Cardiac septum (tissue), 1 donor: Measurements from ENCODE around the gene RNF13. TPM values are rescaled to one million over a fixed set of nuclear protein-coding genes. Genes with fewer than 3 reads are reported as not detected.
A peak's percentile ranks its signal among the peaks of the same experiment; 100 is the strongest.

ENCODE experiments used
- DNase-seq: peaks from one replicate; pipeline ENCODE4 v3.0.0-alpha.2; 2020; ENCODE audit warnings: low spot score
- intact Hi-C: fragments of 100-400 bp; cut with DNase I; formaldehyde crosslinking; loops from one replicate; pipeline ENCODE4 v1.14.0; 2022
- long read RNA-seq: library from polyadenylated mRNA; unstranded; transcript quantifications from one replicate; pipeline ENCODE4 v2.0.0, GENCODE V29; 2021
- total RNA-seq: library from RNA; stranded (reverse); fragmentation: NEBNext Ultra II Directional; extraction: Animal tissue kit (Norgen Biotek cat#: 25700); gene quantifications from one replicate; pipeline ENCODE4 v1.2.1, GENCODE V29; 2021
- donor health status: DM: no; HTN: no; CAD: no.

Gene RNF13, protein sequence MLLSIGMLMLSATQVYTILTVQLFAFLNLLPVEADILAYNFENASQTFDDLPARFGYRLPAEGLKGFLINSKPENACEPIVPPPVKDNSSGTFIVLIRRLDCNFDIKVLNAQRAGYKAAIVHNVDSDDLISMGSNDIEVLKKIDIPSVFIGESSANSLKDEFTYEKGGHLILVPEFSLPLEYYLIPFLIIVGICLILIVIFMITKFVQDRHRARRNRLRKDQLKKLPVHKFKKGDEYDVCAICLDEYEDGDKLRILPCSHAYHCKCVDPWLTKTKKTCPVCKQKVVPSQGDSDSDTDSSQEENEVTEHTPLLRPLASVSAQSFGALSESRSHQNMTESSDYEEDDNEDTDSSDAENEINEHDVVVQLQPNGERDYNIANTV
- 46.6 TPM for total RNA-seq
- long read RNA-seq, transcript RNF13-203 (10 exons, 2,843 nt), result major isoform, 60 of 91 reads
- long read RNA-seq, transcript RNF13-212 (10 exons, 1,027 nt), result minor isoform, 11 of 91 reads
- long read RNA-seq, partial matches to known transcripts, result 1 of 91 reads
- long read RNA-seq, other reads (novel, unspliced or antisense), result 15 of 91 reads

DNA sequence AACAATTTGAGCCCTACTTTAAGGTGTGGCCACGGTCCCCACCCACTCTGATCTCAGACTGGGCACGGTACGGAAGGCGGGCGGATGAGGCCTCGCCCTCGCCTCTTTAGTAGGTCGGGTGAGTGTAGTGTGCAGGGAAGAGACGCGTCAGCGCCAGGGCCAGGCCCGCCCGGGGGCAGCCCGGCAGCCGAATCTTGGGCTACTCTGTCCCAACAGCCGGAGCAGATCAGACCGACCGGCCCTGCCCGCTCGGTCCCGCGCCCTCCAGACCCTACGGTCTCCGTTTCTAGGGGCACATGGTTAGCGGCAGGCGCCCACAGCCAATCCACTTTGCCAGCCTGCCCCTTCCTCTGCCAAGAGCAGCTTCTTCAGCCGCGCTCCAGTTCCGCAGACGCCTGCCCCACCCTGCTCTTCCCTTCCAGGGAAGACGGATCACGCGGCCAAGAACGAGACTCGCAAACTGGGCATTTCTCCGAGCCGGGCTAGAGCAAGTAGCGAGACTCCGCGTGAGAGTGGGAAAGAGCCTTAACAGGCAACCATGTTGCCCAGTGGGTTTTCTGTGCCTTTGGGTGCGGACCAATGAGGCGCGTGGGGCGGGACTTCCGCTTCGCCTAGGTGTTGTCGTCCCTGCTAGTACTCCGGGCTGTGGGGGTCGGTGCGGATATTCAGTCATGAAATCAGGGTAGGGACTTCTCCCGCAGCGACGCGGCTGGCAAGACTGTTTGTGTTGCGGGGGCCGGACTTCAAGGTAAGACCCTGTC, at the start of gene RNF13:
RNF13 (plus strand) TSS at position 610 of the 761 bp plus-strand sequence. CDS start 32,812 bp downstream, outside the sequence.
- intact Hi-C loops, result loop anchor here (2.0 kb wide), 1 partner anchor 60 kb away; the partner anchor contains the start of gene COMMD2
- DNase-seq, result peak; percentile 99

DNA sequence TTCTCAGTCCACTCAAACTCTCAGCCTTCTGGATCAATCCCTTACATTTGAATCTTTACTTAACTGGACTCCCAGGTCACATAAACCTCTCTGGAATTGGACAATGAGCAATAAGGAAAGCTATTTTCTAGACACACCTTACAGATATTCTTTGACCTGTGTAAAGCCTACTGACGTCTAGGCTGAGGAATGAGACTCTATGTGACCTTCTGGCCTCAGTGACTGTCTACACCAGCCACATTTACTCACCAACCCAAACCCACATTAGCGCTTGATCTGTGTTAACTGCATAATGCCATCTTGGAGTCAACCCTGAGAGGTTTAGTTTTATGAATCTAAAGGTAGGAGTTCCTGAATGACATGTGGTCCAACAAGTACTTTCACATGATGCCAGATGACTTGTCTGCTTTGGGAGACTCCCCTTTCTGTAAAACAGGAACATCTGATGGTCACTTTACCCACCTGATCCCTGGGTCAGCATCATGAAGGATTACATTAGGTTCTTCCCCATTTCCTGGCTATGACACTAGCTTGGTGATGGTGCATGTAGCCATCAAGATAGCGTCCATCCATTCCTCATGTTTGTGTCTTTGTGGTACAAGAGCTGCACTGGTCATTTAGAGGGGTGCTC, 49.3 kb upstream of the RNF13 start:
- intact Hi-C loops, result no loop called here
- DNase-seq, result no peak

DNA sequence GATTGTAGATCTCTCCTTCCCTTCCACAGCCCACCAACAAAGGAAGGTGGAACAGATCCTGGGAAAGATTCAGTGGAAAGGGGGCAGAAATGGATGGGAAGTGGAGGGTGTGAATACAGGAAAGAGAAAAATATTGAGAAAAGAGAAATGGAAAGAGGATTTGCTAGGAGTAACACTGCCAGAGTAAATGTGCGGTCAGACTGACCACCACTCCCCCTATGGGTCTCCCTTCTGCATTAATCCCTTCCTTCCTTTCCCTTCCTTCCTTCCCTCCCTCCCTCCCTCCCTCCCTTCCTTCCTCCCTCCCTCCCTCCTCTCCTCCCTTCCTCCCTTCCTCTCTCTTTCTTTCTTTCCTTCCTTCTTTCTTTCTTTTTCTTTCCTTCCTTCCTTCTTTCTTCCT, 48.7 kb upstream of the RNF13 start:
- no peak for DNase-seq
- intact Hi-C loops, result no loop called here

DNA sequence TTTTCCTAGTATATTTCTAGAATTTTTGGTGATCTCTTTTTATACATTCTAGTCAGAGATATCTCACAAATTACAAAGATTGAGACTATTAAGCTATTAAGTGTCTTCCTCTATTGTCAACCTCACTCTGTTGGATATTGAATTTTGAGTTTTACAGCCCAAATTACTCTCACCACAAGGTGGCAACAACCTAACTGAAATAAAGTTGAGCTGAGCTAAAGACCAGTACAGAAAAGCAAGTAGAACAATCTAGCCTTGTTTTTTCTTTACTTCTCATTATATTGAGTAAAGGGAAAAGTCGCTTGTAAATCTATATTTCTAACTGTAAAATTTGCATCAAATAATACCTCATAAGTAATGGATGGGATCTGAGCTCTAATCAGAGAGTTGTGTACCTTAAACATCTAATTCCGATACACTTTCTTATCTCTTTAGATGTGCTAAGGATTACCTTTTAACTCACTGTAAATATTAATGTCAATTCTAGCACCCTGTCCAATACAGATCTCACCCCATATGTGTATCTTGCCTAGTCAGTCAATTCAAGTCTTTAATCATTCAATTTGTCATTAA, 47.2 kb upstream of the RNF13 start:
- intact Hi-C loops, result no loop called here
- no peak for DNase-seq

DNA sequence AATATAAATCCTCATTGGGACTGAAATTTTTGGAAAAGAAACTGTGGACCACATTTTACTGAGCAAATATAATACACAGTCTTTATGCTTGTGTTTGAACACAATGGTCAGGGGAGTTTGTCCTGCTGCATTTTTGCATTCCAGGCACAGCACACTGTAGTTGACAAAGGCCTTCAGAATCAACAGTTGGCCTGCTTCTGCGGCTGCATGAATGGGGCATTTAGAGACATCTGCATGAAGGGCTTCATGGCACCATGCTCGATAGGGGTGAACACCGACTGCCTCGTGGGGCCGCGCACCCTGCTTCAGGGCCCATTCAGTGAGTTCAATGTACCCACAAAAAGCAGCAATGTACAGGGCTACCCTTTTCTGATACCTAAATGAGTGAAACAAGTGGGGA, 45.3 kb upstream of the RNF13 start:
- intact Hi-C loops, result no loop called here
- no peak for DNase-seq

DNA sequence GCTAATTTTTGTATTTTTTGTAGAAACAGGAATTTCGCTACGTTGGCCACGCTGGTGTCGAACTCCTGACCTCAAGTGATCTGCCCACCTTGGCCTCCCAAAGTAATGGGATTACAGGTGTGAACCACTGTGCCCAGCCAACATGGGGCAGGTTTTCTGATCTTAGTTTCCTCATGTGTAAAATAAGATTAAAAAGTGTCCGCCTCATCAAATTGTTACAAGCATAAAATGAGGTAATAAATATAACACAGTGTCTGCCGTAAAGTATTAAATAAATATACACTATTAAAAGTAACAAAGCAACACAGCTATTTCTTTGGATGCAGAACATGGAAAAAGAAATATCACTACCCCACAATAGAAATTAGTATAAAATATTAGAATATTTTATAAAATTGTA, 44.3 kb upstream of the RNF13 start:
- no peak for DNase-seq
- intact Hi-C loops, result no loop called here

DNA sequence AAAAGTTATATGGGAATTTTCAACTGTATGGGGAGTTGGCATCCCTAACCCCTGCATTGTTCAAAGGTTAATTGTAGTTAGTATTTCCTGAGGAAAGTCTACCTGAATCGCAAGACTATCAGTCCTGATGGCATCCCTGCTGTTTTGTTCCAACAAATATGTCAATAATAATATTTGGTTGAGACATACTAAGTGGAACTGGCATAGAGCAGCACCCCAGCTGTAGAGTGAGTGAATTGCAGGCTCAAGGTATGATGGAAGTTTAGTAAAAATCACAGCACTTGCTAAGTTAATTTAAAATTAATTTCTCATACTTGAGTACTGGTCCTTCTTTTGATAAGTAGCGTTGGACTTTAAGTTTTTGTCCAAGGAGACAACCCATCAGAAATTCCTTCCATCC, 42.8 kb upstream of the RNF13 start:
- intact Hi-C loops, result loop anchor here (5.0 kb wide), 2 partner anchors 258 to 278 kb away; no protein-coding TSS in a partner anchor
- no peak for DNase-seq

DNA sequence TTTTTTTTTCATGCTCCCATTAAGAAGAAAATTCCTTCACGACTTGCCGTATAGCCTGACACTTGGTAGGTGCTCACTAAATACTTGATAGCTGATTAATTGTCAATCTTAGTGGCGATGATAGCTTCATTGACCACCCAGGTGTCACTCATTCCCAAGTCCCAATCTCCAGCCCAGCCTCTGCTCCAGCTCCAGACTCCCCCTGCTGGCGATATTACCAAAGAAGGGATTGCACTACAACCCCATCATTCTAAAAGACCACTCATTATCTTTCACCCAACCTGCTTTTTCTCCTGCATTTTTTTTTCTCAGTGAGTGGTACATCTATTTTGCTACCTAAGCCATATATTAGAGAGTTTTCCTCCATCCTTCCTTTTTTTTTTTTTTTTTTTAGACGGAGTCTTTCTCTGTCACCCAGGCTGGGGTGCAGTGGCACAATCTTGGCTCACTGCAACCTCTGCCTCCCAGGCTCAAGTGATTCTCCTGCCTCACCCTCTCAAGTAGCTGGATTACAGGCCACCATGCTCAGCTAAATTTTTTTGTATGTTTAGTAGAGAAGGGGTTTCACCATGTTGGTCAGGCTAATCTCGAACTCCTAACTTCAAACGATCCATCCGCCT, 41.3 kb upstream of the RNF13 start:
- no peak for DNase-seq
- intact Hi-C loops, result loop anchor here (5.0 kb wide), 2 partner anchors 259 to 279 kb away; no protein-coding TSS in a partner anchor

DNA sequence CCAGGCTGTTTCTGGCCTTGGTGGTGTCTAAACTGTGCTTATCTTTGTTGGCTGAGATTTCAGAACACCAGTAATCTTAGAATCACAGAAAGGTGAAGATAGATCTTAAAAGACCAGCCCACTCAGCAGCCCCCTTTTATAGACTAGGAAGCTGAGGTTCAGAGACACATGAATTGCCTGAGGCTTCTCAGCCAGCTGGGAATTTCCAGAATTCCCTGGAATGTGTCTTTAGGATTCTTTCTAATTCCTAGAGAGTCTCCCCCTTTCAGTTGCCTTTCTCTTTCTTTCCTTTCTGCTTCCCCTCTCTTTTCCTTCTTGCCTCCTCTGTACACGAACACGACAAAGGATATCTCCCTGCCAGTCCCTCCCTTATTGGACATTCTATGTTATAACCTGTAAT, 40.2 kb upstream of the RNF13 start:
- intact Hi-C loops, result loop anchor here (5.0 kb wide), 2 partner anchors 261 to 281 kb away; no protein-coding TSS in a partner anchor
- no peak for DNase-seq

DNA sequence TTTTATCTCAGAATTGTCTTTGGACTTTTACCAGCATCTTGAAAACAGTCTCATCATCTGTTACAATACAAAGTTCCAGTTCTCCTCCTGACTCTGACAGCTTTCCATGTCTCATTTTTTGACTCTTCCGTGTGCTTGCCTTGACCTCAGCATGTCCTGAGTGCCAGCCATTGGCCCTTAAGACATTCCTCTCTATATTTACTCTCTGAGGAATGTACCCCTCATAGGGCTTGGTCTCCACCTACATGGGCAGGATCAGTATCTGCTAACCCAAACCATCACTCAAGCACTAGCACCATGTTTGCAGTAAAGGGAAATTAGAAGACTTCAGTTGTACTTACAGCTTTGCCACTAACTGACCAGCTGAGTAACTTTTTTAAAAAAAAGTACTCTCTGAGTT, 36.8 kb upstream of the RNF13 start:
- intact Hi-C loops, result no loop called here
- no peak for DNase-seq

DNA sequence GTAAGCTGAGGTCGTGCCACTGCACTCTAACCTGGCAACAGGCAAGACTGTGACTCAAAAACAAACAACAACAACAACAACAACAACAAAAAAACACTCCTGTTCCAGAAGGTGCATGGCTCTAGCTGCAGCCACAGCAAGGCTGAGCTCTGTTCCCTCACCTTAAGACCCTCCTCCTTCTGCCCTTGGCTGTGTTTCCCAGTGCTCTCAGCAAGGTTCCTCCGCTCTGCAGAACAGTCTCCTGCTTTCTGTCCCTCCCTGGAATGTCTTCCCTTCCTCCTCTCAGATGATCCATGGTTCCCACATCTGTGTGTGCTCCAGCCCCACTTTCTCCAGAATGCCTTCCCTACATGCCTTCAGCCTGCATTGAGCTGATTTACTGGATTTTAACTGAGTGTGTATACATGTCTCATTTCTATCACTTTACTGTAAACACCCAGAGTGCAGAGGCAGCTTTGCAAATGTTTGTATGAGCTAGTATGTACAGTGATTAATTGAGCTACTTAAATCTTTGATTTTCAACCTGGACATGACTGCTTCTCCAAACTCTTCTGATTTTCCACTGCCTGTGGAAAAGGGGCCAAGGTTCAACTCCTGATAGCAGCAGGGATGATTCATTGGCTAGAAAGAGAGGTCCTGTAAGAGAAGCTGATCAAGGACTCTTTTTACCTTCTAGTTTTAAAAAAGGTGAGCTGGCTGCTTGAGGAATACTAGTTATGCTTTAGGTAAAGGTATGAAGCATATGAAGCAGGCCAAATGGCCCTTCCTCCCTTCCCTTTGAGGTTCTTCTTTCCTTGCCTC, 35.4 kb upstream of the RNF13 start:
- intact Hi-C loops, result no loop called here
- DNase-seq, result no peak

DNA sequence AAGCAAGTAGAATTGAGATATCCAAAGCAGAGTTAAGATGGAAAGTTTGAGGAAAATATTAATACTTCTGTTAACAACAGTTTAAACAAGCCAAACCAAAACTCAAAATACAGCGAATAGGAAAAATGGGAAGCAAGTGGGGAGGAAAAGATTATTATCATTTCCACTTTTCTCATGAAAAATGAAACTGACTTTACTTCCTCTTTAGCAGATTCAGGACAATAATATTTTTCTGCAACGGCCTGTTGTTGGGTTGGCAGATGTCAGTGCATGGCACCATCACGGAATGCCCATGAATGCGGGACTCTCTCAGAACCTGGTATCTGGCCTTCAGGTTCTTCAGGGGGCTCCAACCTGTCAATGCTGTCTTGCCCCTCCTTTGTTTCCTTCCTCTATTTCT, 31.8 kb upstream of the RNF13 start:
- no peak for DNase-seq
- intact Hi-C loops, result no loop called here

DNA sequence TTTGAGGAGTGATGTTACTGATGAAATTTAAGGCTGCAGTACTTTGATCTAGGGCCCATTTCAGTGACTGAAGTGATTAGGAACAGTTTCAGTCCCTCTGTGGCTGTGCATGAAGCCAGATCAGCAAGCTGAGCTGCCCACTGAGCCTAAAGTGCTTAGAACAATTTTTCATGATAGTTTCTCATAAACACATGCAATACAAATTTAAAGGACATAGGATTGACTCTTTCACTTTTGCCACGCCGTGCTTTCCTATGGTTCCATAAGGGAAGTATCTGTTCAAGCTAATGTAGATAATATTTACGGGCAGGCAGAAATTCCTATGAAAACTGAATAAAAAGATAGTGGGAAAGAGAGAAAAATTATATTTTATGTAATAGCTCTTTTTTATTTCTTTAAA, 31.3 kb upstream of the RNF13 start:
- DNase-seq, result no peak
- intact Hi-C loops, result no loop called here

DNA sequence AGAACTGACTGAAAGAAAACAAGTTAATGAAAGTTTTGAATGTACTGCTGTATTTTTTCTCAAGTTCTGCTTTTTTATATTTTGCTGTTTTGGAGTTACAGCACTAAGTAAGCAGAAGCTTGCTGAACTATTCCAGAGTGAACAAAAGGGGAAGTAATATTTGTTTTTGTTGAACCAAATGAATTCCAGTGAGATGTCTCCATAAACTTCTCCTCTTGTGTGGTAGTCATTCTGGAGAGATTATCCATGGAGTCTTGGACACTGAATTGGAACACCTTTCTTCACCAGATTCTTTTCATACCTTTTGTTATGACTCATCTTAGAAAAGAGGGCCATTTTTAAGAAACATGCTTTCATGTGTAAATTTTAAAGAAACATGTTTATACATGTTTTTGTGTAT, 29.4 kb upstream of the RNF13 start:
- intact Hi-C loops, result no loop called here
- no peak for DNase-seq

DNA sequence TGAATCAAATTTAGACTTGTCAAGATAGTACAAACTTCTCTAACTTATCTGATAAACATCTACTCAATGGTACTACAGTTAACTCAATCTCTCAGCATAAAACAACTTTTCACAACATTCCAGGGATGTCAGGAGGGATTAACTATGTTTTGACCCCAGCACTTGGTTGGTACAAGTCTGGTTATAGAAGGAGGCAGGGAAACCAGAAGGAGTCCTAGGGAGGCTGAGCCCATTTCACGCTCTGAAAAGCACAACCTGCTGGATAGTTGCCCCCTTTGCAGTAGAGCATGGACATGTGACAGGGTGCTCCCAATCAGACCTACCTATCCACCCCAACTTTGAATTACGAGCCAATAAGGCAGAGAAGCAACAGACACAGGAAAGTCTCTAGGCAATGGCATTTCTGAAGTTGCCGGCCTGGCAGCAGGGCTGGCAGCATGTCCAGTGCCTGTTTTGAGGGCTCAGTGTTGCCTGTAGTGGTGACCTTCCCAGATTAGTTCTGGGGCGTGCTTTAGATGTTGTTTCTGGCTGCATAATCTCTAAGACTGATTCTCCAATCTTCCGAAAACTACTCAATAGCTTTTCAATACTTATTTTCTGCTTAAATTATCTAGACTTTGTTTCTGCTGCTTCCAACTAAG, 28.8 kb upstream of the RNF13 start:
- DNase-seq, result no peak

DNA sequence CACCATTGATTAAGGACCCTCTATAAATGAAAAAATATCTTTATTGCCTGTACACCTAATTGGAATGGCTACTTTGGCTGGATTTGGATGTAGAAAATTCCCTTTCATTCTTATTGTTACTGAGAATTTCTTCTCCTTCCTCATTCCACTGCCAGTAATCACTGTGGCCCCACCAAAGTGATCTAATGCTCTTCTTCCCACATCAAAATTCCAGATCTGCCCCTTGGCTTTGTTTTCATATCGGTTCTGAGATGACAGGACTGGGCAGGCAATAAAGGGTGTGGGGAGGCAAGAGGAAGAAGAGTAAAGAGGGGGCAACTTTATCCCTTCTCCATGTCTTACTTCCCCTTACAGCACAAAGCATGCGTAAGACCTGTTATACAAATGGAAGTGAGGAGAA, 22.7 kb upstream of the RNF13 start:
- intact Hi-C loops, result no loop called here
- no peak for DNase-seq

More for the DNA sequence above, 28.8 kb upstream of the RNF13 start:
- intact Hi-C loops, result no loop called here

DNA sequence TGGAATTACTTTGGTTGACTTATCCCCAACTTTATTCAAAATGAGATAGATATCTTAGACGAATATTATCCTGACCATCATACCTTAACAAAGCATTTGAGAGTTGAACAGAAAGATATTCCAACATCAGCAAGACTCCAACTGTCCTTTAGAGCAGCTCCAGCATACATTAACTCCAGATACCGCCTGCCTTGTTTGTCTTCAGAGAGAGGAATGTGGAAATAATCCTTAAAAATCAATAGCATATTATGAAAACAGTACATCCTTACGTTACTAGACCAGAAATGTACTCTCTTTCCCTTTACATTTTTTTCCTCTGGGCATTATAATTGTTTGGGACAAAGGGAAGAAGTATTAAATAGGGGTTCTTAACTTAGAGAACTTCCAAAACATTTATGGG, 22.3 kb upstream of the RNF13 start:
- no peak for DNase-seq
- intact Hi-C loops, result no loop called here
